HG03442 (cell line): ENCODE measurements around the gene RAP1B.
A peak's percentile ranks its signal among the peaks of the same experiment; 100 is the strongest.

Experiments
- ATAC-seq: cut with Tn5 transposase; IDR thresholded peaks from one replicate; pipeline ENCODE4 v1.9.1; 2021; ENCODE audit warnings: mild to moderate bottlenecking, moderate library complexity; ENCODE audit not compliant: unreplicated experiment

RAP1B gene

GRCh38 chr12:68610370-68611093, at the start of gene RAP1B:
RAP1B (plus strand) TSS chr12:68610899; CDS start chr12:68648725, 37,826 bp downstream.
- ATAC-seq: peak; percentile 77

- no peak for ATAC-seq
These were observed 48.9 kb upstream of the RAP1B start for GRCh38 chr12:68561830-68562229.

GRCh38 chr12:68564166-68564565, 46.5 kb upstream of the RAP1B start:
- ATAC-seq: no peak

GRCh38 chr12:68565391-68565903, 45.3 kb upstream of the RAP1B start:
- no peak for ATAC-seq

- no peak for ATAC-seq
These were observed 41.7 kb upstream of the RAP1B start for GRCh38 chr12:68568922-68569569.

- no peak for ATAC-seq
These were observed 38.0 kb upstream of the RAP1B start for GRCh38 chr12:68572661-68573060.

GRCh38 chr12:68573406-68573805, 37.3 kb upstream of the RAP1B start:
- ATAC-seq: no peak

- ATAC-seq: no peak
These were observed 32.8 kb upstream of the RAP1B start for GRCh38 chr12:68577949-68578348.

- no peak for ATAC-seq
These were observed 31.9 kb upstream of the RAP1B start for GRCh38 chr12:68578765-68579164.

GRCh38 chr12:68579254-68579653, 31.4 kb upstream of the RAP1B start:
- no peak for ATAC-seq

- ATAC-seq: no peak
These were observed 29.8 kb upstream of the RAP1B start for GRCh38 chr12:68580911-68581310.

- ATAC-seq: no peak
These were observed 28.8 kb upstream of the RAP1B start for GRCh38 chr12:68581926-68582325.

GRCh38 chr12:68585966-68586365, 24.7 kb upstream of the RAP1B start:
- no peak for ATAC-seq

- peak; percentile 88 for ATAC-seq
These were observed 23.2 kb upstream of the RAP1B start for GRCh38 chr12:68587448-68587873.

GRCh38 chr12:68589194-68589593, 21.5 kb upstream of the RAP1B start:
- no peak for ATAC-seq

- peak; percentile 52 for ATAC-seq
These were observed 18.8 kb upstream of the RAP1B start for GRCh38 chr12:68591734-68592418.

GRCh38 chr12:68595241-68595640, 15.5 kb upstream of the RAP1B start:
- no peak for ATAC-seq

- ATAC-seq: no peak
These were observed 8.9 kb upstream of the RAP1B start for GRCh38 chr12:68601767-68602166.

- no peak for ATAC-seq
These were observed 8.0 kb upstream of the RAP1B start for GRCh38 chr12:68602720-68603119.

- no peak for ATAC-seq
These were observed 2.5 kb upstream of the RAP1B start for GRCh38 chr12:68608191-68608590.

- no peak for ATAC-seq
These were observed 715 bp upstream of the RAP1B start for GRCh38 chr12:68609998-68610369.
